ENCODE data around the gene PHYKPL. TPM values are rescaled to one million over a fixed set of nuclear protein-coding genes. Genes with fewer than 3 reads are reported as not detected.

The PHYKPL gene
- total and polyA plus RNA-seq, 2 of the 13 experiments (the other 11 are each of a cell fraction or from before 2014, with no cell fraction given) = 18.0 to 78.6 TPM

- TF ChIP-seq, protein P1, sequence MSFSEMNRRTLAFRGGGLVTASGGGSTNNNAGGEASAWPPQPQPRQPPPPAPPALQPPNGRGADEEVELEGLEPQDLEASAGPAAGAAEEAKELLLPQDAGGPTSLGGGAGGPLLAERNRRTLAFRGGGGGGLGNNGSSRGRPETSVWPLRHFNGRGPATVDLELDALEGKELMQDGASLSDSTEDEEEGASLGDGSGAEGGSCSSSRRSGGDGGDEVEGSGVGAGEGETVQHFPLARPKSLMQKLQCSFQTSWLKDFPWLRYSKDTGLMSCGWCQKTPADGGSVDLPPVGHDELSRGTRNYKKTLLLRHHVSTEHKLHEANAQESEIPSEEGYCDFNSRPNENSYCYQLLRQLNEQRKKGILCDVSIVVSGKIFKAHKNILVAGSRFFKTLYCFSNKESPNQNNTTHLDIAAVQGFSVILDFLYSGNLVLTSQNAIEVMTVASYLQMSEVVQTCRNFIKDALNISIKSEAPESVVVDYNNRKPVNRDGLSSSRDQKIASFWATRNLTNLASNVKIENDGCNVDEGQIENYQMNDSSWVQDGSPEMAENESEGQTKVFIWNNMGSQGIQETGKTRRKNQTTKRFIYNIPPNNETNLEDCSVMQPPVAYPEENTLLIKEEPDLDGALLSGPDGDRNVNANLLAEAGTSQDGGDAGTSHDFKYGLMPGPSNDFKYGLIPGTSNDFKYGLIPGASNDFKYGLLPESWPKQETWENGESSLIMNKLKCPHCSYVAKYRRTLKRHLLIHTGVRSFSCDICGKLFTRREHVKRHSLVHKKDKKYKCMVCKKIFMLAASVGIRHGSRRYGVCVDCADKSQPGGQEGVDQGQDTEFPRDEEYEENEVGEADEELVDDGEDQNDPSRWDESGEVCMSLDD (CRISPR knock-in tag; IDR thresholded peaks at IDR 0.05; ENCODE audit: borderline replicate concordance) = peak; percentile 31; the same call in 1 of the 2 replicates
- peak; percentile 42; the same call in 1 of the 2 replicates for TF ChIP-seq BCL6 (CRISPR knock-in tag; IDR thresholded peaks at IDR 0.05)
- TF ChIP-seq CAMTA2 (CRISPR knock-in tag; IDR thresholded peaks at IDR 0.05; ENCODE audit: borderline replicate concordance) = 0 out of 2 replicates have a peak, but pooled peaks have one; percentile 58
- peak; percentile 53 for TF ChIP-seq FOXA3 (CRISPR knock-in tag; IDR thresholded peaks at IDR 0.05)
- peak; percentile 63; the same call in 1 of the 2 replicates for TF ChIP-seq IKZF5 (CRISPR knock-in tag; IDR thresholded peaks at IDR 0.05)
- TF ChIP-seq FOXA1 (IDR thresholded peaks at IDR 0.05) = no peak
- 0 out of 2 replicates have a peak, but pooled peaks have one; percentile 36 for TF ChIP-seq FOXA1 (CRISPR knock-in tag; IDR thresholded peaks at IDR 0.05)
- TF ChIP-seq EEA1 (CRISPR knock-in tag; IDR thresholded peaks at IDR 0.05; ENCODE audit: borderline replicate concordance) = 0 out of 2 replicates have a peak, but pooled peaks have one; percentile 59
- peak; percentile 86; the same call in 1 of the 2 replicates for TF ChIP-seq ISX (CRISPR knock-in tag; conservative IDR thresholded peaks at IDR 0.05)
- peak; percentile 91; the same call in 1 of the 2 replicates for TF ChIP-seq SALL2 (CRISPR knock-in tag; IDR thresholded peaks at IDR 0.05)
- TF ChIP-seq SOX6 (IDR thresholded peaks at IDR 0.05) = no peak
- TF ChIP-seq SOX6 (CRISPR knock-in tag; IDR thresholded peaks at IDR 0.05) = peak; percentile 61
- no peak for TF ChIP-seq NR2F1 (CRISPR knock-in tag; IDR thresholded peaks at IDR 0.05)
- TF ChIP-seq ZNF329 (CRISPR knock-in tag; IDR thresholded peaks at IDR 0.05; ENCODE audit: low read depth) = peak; percentile 87; the same call in 1 of the 2 replicates
- TF ChIP-seq SRSF9 (IDR thresholded peaks at IDR 0.05; ENCODE audit: borderline replicate concordance, insufficient read depth, low read depth, low read length, poor library complexity, severe bottlenecking) = no peak
- TF ChIP-seq, protein P2, sequence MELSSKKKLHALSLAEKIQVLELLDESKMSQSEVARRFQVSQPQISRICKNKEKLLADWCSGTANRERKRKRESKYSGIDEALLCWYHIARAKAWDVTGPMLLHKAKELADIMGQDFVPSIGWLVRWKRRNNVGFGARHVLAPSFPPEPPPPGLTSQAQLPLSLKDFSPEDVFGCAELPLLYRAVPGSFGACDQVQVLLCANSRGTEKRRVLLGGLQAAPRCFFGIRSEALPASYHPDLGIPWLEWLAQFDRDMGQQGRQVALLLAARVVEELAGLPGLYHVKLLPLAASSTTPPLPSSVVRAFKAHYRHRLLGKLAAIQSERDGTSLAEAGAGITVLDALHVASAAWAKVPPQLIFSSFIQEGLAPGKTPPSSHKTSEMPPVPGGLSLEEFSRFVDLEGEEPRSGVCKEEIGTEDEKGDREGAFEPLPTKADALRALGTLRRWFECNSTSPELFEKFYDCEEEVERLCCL (CRISPR knock-in tag; IDR thresholded peaks at IDR 0.05; ENCODE audit: borderline replicate concordance) = no peak
- TF ChIP-seq NFIB (CRISPR knock-in tag; IDR thresholded peaks at IDR 0.05; ENCODE audit: borderline replicate concordance) = no peak
- TF ChIP-seq, protein P3, sequence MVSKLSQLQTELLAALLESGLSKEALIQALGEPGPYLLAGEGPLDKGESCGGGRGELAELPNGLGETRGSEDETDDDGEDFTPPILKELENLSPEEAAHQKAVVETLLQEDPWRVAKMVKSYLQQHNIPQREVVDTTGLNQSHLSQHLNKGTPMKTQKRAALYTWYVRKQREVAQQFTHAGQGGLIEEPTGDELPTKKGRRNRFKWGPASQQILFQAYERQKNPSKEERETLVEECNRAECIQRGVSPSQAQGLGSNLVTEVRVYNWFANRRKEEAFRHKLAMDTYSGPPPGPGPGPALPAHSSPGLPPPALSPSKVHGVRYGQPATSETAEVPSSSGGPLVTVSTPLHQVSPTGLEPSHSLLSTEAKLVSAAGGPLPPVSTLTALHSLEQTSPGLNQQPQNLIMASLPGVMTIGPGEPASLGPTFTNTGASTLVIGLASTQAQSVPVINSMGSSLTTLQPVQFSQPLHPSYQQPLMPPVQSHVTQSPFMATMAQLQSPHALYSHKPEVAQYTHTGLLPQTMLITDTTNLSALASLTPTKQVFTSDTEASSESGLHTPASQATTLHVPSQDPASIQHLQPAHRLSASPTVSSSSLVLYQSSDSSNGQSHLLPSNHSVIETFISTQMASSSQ (IDR thresholded peaks at IDR 0.05; ENCODE audit: low read depth) = no peak
- TF ChIP-seq, protein P3 (CRISPR knock-in tag; IDR thresholded peaks at IDR 0.05; ENCODE audit: borderline replicate concordance) = peak; percentile 52; the same call in 1 of the 2 replicates
- no peak for TF ChIP-seq SSRP1 (CRISPR knock-in tag; IDR thresholded peaks at IDR 0.05)
These were observed 28.2 kb downstream of the PHYKPL start, which contains the start of gene HNRNPAB (continued) for GRCh38 chr5:178204182-178204934.
